Epidermal melanocyte (primary cell): ENCODE measurements around the gene PLXNA4.

ENCODE experiments used
- DNase-seq: peaks from one replicate; pipeline ENCODE4 v3.0.0; 2011; ENCODE audit warnings: low spot score; ENCODE audit not compliant: insufficient read length

The PLXNA4 gene

DNA sequence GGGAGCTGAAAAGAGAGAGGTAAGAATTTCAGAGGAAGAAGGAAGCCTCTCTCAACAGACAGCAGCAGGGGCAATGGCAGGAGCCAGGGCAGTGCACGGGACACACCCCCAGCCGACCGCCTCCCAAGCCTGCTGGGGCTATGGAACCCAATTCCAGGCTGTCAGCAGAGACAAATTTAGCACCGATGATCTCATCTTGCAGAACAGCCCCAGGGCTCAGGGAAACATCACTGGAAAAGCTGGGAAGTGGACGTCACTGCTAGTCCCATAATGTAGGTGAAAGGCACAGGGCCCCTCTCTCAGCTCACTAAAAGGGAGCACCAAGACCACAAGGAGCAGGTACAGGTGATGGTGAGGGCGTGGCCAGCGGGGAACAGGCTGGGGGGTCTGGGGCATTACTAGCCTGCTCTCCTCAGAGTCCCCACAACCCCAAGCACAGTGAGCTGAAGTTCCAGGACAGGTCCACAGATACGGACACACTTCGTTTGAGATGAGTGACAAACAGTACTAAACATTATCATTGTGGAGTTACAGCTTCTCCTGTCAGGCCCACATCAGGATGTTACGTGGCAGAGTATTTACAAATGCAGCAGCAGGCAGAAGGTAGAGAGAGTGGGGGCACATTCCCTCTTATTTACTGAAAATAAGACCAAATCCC, 103.7 kb downstream of the PLXNA4 start:
- DNase-seq, result no peak

- no peak for DNase-seq
Observed at GRCh38 chr7:132471515-132471914, 104.8 kb downstream of the PLXNA4 start.

DNA sequence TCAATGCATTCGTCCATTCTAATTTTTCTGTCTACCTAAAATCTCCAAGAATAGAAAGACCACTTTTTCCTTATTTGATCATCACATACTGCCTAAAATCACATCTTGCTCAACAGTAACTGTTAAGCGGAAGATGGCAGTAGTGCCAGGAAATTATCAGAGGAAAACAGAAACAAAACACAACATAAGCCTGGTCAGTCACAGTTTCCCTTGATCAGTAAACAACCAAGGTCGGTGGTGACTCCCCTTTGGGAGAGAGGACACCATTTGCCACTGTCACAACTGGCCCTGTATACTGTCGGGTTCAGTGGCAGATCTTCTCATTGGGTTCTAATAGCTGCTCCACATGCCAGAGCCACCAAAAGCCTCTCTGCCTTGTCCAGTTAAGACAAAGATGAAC, 106.6 kb downstream of the PLXNA4 start:
- no peak for DNase-seq

GRCh38 chr7:132469264-132469663, 107.0 kb downstream of the PLXNA4 start:
- no peak for DNase-seq

- no peak for DNase-seq
Observed at GRCh38 chr7:132466367-132466766, 109.9 kb downstream of the PLXNA4 start.

GRCh38 chr7:132465516-132465915, 110.8 kb downstream of the PLXNA4 start:
- DNase-seq, result no peak

- no peak for DNase-seq
Observed at GRCh38 chr7:132464740-132465139, 111.5 kb downstream of the PLXNA4 start.

- DNase-seq, result no peak
Observed at GRCh38 chr7:132463922-132464321, 112.3 kb downstream of the PLXNA4 start.

DNA sequence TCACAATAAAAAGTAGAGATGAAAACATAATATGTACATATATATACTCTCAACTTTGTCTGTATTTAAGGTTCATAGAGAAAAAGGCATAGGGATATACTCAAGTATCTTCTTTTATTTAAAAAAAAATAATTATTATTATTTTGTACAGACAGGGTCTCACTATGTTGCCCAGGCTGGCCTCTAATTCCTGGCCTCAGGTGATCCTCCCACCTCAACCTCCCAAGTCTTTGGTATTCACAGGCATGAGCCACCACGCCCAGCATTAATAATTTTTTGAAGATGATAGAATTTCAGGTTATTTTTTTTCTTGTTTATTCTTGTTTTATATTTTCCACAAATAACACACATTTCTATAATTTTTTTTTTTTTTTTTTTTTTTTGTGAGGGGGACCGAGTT, 113.8 kb downstream of the PLXNA4 start:
- DNase-seq, result no peak

DNA sequence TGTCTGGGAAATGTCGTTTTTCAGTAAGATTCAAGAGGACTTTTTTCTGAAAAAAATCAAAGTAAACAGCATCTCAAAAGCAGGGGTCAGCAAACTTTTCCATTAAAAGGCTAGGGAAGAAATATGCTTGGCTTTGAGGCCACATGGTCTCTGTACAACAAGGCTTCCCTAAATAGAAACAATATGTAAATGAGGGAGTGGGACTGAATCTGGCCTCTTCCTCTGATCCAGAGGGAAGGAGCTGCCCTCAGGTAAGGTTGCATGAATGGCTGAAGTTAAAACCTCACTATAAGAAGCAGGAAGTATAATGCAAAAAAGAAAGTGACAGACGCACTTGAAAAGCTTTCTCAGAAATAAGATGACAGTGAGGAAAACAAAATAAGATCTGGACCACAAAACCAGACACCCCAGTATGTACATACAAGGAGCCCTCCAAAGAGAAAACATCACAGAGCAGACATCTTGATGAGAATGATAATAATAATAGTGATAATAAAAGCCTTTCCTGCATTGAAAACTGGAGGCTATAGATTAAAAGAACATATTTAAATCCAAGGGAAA, 115.2 kb downstream of the PLXNA4 start:
- DNase-seq, result no peak

DNA sequence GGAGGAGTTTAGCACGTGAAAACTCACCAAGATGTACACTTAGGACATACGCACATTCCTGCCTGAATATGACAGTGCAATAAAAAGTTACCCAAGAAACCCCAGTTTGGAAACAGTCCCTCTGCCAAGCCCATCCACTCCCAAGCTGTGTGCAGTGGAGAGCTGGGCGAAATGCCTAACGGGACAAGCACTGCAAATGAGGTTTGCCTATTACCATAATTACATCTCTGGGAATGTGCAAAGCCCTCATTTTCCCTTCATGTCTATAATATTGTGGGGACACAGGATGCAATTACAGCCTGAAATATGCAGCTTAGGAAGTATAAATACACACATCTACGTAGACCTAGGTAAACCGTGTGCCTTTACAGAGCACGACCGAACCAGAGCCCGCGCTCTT, 117.5 kb downstream of the PLXNA4 start:
- no peak for DNase-seq

DNA sequence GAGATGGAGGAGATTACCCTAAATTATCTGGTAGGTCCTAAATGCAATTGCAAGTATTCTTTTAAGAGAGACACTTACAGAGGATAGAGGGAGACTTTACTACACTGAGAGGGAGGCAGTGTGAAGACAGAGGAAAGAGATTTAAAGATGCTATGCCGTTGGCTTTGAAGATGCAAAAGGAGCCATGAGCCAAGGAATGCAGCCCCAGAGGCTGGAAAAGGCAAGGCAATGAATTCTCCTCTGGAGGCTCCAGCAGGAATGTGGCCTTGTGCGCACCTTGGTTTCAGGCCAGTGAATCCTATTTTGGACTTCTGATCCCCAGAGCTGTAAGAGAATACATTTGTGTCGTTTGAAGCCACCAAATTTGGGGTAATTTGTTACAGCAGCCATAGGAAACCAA, 118.6 kb downstream of the PLXNA4 start:
- no peak for DNase-seq

DNA sequence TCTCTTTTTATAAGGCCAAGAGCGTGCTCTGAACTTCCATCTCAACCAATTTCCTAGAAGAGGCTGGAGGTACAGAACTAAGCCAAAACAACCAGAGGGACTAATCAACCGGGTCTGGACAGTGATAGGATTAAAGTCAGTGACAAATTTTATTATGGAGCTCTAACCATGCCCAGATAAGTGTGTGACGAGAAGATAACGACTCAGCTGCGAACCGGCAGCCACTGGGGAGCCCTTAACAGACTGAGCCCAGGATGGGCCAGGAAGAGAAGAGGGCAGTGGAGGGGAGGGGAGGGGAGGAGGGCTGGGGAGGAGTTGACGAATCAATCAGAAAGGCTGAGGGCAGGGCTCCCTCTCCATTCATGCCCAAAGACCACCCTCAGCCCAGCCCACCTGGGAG, 119.9 kb downstream of the PLXNA4 start:
- DNase-seq, result no peak

GRCh38 chr7:132455378-132455777, 120.9 kb downstream of the PLXNA4 start:
- no peak for DNase-seq

DNA sequence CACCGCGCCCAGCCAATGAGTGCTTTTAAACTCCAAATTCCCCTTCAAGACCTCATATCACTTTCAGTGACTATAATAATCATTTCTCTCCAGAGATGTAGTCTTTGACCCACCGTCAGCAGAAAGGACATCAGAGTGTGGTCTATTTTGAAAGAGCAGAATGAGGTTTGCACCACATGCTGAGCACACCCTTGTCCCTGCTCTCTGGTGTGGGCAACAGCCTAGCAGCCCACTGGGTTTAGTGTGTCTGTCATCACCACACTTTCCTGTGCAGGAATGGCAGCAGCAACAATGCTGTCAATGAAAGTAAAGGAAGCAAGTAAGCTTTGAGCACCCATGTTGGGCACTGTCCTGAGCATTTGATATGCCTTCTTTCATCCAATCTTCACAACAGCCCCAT, 122.4 kb downstream of the PLXNA4 start:
- no peak for DNase-seq

DNA sequence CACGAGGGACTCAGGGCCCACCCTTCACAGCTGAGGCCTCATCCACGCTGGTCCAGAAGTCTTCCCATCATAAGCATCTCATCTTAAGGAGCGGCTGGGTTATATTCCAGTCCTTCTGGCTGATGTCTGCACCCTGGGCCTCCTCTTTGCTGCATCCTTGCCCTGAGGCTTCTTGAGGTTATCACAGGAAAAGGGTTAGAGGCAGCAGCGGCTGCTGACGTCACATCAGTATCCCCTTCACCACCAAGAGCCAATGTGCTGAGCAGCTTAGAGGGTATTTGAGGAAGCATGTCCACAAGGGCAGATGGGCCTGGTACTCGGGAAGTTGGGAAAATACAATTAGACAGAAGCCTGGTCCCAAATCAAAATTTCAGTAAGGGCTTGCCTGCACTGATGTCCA, 125.1 kb downstream of the PLXNA4 start:
- no peak for DNase-seq

- DNase-seq, result no peak
Observed at GRCh38 chr7:132450696-132451095, 125.6 kb downstream of the PLXNA4 start.

GRCh38 chr7:132450188-132450587, 126.1 kb downstream of the PLXNA4 start:
- DNase-seq, result no peak

DNA sequence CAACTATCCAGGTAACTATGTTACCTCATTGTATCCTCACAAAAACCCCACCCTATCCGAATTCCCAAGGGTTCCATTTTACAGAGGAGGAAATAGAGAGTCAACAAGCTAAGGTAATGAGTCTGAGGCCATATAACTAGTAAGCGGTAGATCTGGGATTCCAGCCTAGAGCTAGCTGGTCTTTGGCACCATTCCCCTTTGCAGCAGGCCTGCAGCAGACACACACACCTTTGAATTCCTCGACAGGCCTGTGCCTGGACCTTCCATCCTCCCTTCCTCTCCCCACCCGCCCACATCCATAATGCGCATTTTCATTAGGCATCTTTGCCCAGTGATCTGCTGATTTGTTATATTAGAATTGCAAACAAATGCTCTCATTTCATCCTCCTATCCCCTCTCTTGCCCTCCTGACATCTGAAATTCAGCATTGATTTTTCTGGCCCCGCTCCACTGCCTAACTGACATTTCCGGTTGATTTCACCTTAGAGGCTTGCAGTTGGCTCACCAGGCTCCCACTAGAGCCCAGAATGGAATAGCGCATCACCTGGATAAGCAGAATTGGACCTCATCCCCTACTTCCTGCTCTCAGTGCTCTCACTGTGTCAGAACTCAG, 129.5 kb downstream of the PLXNA4 start:
- no peak for DNase-seq

DNA sequence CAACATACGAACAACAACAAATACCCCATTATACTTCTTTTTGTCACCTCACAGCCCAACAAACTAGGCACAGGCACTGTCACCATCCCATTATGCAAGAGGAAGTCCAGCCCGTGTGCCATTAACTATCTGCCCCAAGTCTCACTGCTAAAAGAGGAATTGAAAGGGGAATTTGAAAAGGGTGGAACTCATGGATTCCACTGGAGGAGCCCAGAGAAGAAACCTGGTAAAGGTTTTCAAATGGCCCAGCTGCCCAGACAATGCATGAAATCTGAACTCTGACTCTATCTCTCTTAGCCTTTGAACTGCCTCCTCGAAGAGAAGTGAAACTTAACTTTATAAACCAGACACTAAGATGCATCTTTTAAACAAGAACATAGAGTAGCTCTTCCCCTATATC, 130.0 kb downstream of the PLXNA4 start:
- no peak for DNase-seq

- DNase-seq, result no peak
Observed at GRCh38 chr7:132443761-132444520, 132.3 kb downstream of the PLXNA4 start.

DNA sequence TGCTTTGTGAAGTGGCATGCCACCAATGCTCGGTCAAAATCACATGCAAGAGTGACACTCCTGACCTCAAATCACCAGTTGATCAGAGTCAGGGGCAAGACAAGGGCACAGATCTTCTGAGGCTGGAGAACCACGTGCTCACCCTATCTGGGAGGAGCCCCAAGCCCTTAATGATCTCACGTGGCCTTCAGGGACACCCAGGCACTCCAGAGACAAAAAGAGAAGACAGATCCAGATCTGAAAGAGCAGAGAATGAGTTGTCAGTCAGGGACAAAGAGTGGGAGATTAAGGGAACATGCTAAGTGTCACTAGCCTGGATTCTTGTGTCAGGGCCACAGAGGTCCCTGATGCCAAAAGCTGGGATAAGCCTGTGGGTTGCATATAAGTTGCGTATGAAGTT, 134.3 kb downstream of the PLXNA4 start:
- DNase-seq, result no peak
